Measurements from ENCODE around the gene CDK6.

DNA sequence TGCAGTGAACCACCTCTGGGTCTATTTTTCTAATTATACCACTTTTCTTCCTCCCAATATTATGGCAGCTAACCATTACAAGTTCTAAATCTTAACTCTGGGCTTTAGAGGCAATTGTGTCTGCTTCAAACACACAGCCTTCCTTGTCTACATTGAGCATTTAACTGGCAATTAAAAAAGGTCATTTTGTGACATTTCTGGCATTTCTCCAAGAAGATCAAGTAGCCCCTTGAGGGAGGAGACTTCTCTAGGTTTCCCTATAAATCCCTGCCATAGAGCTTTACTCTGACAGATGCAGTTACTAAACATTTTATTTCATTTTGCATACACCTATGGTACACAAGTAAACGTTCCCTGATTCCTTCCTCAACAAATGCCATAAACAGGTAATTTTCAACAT, 212.8 kb downstream of the CDK6 start:
- TF ChIP-seq EP300 (IDR thresholded peaks at IDR 0.05) (no peak), POLR2AphosphoS5 (IDR thresholded peaks at IDR 0.05) (no peak), POLR2A (IDR thresholded peaks at IDR 0.05; ENCODE audit: low read depth) (no peak)
- TF ChIP-seq, protein P1, sequence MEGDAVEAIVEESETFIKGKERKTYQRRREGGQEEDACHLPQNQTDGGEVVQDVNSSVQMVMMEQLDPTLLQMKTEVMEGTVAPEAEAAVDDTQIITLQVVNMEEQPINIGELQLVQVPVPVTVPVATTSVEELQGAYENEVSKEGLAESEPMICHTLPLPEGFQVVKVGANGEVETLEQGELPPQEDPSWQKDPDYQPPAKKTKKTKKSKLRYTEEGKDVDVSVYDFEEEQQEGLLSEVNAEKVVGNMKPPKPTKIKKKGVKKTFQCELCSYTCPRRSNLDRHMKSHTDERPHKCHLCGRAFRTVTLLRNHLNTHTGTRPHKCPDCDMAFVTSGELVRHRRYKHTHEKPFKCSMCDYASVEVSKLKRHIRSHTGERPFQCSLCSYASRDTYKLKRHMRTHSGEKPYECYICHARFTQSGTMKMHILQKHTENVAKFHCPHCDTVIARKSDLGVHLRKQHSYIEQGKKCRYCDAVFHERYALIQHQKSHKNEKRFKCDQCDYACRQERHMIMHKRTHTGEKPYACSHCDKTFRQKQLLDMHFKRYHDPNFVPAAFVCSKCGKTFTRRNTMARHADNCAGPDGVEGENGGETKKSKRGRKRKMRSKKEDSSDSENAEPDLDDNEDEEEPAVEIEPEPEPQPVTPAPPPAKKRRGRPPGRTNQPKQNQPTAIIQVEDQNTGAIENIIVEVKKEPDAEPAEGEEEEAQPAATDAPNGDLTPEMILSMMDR (IDR thresholded peaks at IDR 0.05), result no peak
